MM.1S (cell line): ENCODE results near the gene TIMP2.

Experiments
- CTCF ChIP-seq: fragments of 300-600 bp; sonication (generic); IDR thresholded peaks from 2 replicates; pipeline ENCODE4 v1.5.1; 2016; ENCODE audit warnings: antibody characterized with exemption, low read length, mixed read lengths
- EZH2 ChIP-seq: fragments of 300-600 bp; sonication (generic); optimal IDR thresholded peaks from 2 replicates; pipeline ENCODE3; 2017; ENCODE audit warnings: low read depth, mild to moderate bottlenecking, antibody characterized with exemption, low read length, mixed read lengths

- TF ChIP-seq CTCF (no peak), EZH2 (no peak)
Observed at GRCh38 chr17:78854508-78854907, 70.7 kb downstream of the TIMP2 start.
